ENCODE data around the gene POSTN. TPM values are rescaled to one million over a fixed set of nuclear protein-coding genes. Genes with fewer than 3 reads are reported as not detected.

POSTN gene
- total RNA-seq, 1 experiment from 2014 or later = 0.33 TPM

DNA sequence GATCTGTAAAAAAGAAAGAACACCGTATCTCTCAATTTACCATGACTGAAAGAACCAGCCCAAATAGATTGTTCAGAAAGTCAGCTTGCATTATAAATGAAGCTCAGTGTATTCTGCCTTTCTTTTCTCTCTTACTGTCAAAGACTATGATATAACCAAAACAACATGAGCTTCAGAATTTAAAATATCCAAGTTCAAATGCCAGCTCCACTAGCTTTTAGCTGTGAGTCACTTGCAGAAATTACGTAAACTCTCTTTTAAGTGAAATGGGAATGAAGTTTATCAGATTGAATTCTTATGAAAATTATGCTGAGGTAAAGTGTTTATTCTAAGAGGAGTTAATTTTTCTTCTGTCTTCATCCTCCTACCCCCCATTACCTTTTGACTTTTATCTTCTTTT lies 20.0 kb upstream of the POSTN start:
- Histone ChIP-seq H3K9ac (ENCODE audit: extremely low read depth, insufficient read length, low read length) (no peak overlapping the region), H3K9me3 (ENCODE audit: control insufficient read depth, low read depth, low read length) (no peaks in the 10 kb centered on the region), H3K4me1 (ENCODE audit: insufficient read depth, low read length) (no peaks in the 10 kb centered on the region), H2BK15ac (ENCODE audit: low read depth, low read length) (no peak overlapping the region), H4K20me1 (ENCODE audit: control insufficient read depth, insufficient read depth, insufficient read length) (no peaks in the 10 kb centered on the region), H3K79me1 (ENCODE audit: insufficient read depth, low read depth, low read length, poor library complexity, severe bottlenecking) (no peaks in the 10 kb centered on the region), H3K27ac (ENCODE audit: insufficient read length, low read depth, low read length) (no peak overlapping the region), H3K79me2 (ENCODE audit: insufficient read depth, low read length) (no peaks in the 10 kb centered on the region), H3K27me3 (ENCODE audit: insufficient read depth, low read length) (no peaks in the 10 kb centered on the region), H4K91ac (ENCODE audit: insufficient read length, low read depth, low read length) (no peak overlapping the region), H2BK120ac (ENCODE audit: low read depth, low read length, poor library complexity, severe bottlenecking) (no peak overlapping the region), H3T11ph (ENCODE audit: low read length) (no peak overlapping the region), H3K56ac (ENCODE audit: insufficient read length, low read depth, low read length) (no peak overlapping the region), H2AK5ac (ENCODE audit: insufficient read length, low read length) (no peak overlapping the region), H4K5ac (ENCODE audit: insufficient read length, low read depth, low read length) (no peak overlapping the region), H2BK5ac (ENCODE audit: insufficient read length, low read length) (no peak overlapping the region), H2BK20ac (ENCODE audit: low read depth, low read length, poor library complexity, severe bottlenecking) (no peak overlapping the region), H3K4me2 (ENCODE audit: insufficient read depth, insufficient read length, low read length) (no peak overlapping the region), H4K8ac (replicated peaks; ENCODE audit: insufficient read length, low read depth, low read length) (no peak overlapping the region), H3K4ac (ENCODE audit: low read depth, low read length) (no peak overlapping the region), H3K23ac (ENCODE audit: insufficient read length, low read depth, low read length) (no peak overlapping the region), H2BK12ac (ENCODE audit: insufficient read length, low read depth, low read length) (no peak overlapping the region), H3K18ac (ENCODE audit: insufficient read length, low read depth, low read length) (no peak overlapping the region), H2AFZ (ENCODE audit: low read length) (no peak overlapping the region), H3K14ac (ENCODE audit: insufficient read depth, low read length) (no peak overlapping the region), H3K23me2 (ENCODE audit: insufficient read length, low read depth, low read length, poor library complexity, severe bottlenecking) (no peaks in the 10 kb centered on the region)
- peaks cover 4 to 10% of the 10 kb centered on the region in 2 experiments; a peak in 3 of 4 replicates for H3K4me1 Mint-ChIP-seq
- H3K4me3 Mint-ChIP-seq = no peak overlapping the region
- H3K9me3 Mint-ChIP-seq = no peaks in the 10 kb centered on the region
- H3K36me3 Mint-ChIP-seq (ENCODE audit: insufficient read depth in 1 of 3, low read depth in 3 of 3) = peaks cover 0 to 4% (median 0%) of the 10 kb centered on the region in 3 experiments; a peak in 1 of 7 replicates
- TF ChIP-seq, protein P1, sequence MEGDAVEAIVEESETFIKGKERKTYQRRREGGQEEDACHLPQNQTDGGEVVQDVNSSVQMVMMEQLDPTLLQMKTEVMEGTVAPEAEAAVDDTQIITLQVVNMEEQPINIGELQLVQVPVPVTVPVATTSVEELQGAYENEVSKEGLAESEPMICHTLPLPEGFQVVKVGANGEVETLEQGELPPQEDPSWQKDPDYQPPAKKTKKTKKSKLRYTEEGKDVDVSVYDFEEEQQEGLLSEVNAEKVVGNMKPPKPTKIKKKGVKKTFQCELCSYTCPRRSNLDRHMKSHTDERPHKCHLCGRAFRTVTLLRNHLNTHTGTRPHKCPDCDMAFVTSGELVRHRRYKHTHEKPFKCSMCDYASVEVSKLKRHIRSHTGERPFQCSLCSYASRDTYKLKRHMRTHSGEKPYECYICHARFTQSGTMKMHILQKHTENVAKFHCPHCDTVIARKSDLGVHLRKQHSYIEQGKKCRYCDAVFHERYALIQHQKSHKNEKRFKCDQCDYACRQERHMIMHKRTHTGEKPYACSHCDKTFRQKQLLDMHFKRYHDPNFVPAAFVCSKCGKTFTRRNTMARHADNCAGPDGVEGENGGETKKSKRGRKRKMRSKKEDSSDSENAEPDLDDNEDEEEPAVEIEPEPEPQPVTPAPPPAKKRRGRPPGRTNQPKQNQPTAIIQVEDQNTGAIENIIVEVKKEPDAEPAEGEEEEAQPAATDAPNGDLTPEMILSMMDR (conservative IDR thresholded peaks at IDR 0.05) = no peak
- no peak for DNase-seq
- WGBS (ENCODE audit: extremely low coverage, insufficient read length, low lambda C conversion rate) = no CpG with 5 or more reads among the region's 2 CpGs
- no peak overlapping the region for H3K27ac Mint-ChIP-seq
- H3K27me3 Mint-ChIP-seq (ENCODE audit: low read depth) = no peaks in the 10 kb centered on the region

Measured in H9 (cell line).